HCT116 (cell line): ENCODE data around the gene CDH1.

ENCODE experiments used
- CBX3 ChIP-seq: IDR thresholded peaks from 2 replicates; pipeline ENCODE4 v1.6.1; 2012; ENCODE audit warnings: low read depth
- EZH2 ChIP-seq: fragments of 200-600 bp; sonication (generic); IDR thresholded peaks from 2 replicates; pipeline ENCODE4 v1.6.1; 2017; ENCODE audit warnings: antibody characterized with exemption, mixed run types
- JUND ChIP-seq: IDR thresholded peaks from 2 replicates; pipeline ENCODE4 v1.6.1; 2012
- POLR2A ChIP-seq: IDR thresholded peaks from 2 replicates; pipeline ENCODE4 v1.7.0; 2011; ENCODE audit warnings: borderline replicate concordance; ENCODE audit not compliant: insufficient read depth, insufficient read length; ENCODE audit errors: extremely low read depth
- RAD21 ChIP-seq: IDR thresholded peaks from 2 replicates; pipeline ENCODE4 v1.6.1; 2012; ENCODE audit warnings: low read depth, mild to moderate bottlenecking
- REST ChIP-seq: IDR thresholded peaks from 2 replicates; pipeline ENCODE4 v1.6.1; 2012; ENCODE audit warnings: low read depth
- SP1 ChIP-seq: IDR thresholded peaks from 2 replicates; pipeline ENCODE4 v1.6.1; 2012; ENCODE audit warnings: low read depth
- SRF ChIP-seq: IDR thresholded peaks from 2 replicates; pipeline ENCODE4 v1.6.1; 2012; ENCODE audit warnings: low read depth
- ZNF274 ChIP-seq: fragments of 200-500 bp; sonication (Bioruptor generic); IDR thresholded peaks from 2 replicates; pipeline ENCODE4 v1.6.1; 2014; ENCODE audit warnings: mild to moderate bottlenecking, low read depth, low read length, inconsistent platforms
- TF ChIP-seq, protein P1 (sequence below), 3 experiments: fragments of 200-600 bp in 1 of 3; sonication (generic) in 1 of 3; IDR thresholded peaks in 2 of 3; conservative IDR thresholded peaks in 1 of 3; 2 replicates each; pipeline ENCODE4 v1.5.1; 2012 to 2017; ENCODE audit warnings: low read depth in 2 of 3, low read length in 2 of 3, antibody characterized with exemption in 1 of 3, borderline replicate concordance in 1 of 3, control low read depth in 1 of 3, mild to moderate bottlenecking in 1 of 3, mixed read lengths in 1 of 3, mixed run types in 1 of 3, moderate library complexity in 1 of 3; ENCODE audit not compliant: insufficient read depth in 1 of 3

- no peak for TF ChIP-seq RAD21
- TF ChIP-seq ZNF274, result no peak
- TF ChIP-seq CBX3, result no peak
- TF ChIP-seq JUND, result no peak
- TF ChIP-seq, protein P1, sequence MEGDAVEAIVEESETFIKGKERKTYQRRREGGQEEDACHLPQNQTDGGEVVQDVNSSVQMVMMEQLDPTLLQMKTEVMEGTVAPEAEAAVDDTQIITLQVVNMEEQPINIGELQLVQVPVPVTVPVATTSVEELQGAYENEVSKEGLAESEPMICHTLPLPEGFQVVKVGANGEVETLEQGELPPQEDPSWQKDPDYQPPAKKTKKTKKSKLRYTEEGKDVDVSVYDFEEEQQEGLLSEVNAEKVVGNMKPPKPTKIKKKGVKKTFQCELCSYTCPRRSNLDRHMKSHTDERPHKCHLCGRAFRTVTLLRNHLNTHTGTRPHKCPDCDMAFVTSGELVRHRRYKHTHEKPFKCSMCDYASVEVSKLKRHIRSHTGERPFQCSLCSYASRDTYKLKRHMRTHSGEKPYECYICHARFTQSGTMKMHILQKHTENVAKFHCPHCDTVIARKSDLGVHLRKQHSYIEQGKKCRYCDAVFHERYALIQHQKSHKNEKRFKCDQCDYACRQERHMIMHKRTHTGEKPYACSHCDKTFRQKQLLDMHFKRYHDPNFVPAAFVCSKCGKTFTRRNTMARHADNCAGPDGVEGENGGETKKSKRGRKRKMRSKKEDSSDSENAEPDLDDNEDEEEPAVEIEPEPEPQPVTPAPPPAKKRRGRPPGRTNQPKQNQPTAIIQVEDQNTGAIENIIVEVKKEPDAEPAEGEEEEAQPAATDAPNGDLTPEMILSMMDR (IDR thresholded peaks at IDR 0.05 in 2 of 3, conservative IDR thresholded peaks at IDR 0.05 in 1 of 3; ENCODE audit: borderline replicate concordance in 1 of 3, insufficient read depth in 1 of 3, low read depth in 2 of 3, low read length in 2 of 3), result no peak
- TF ChIP-seq EZH2, result no peak
- no peak for TF ChIP-seq REST
- TF ChIP-seq POLR2A, result no peak
- TF ChIP-seq SP1, result no peak
- TF ChIP-seq SRF, result no peak
Measured at GRCh38 chr16:68740628-68741346, 3.7 kb downstream of the CDH1 start.
